Breast epithelium (tissue), 3 donors: ENCODE measurements around the gene PRKACG.

ENCODE experiments used
- CTCF ChIP-seq, 3 donors: fragments of 450-650 bp; IDR thresholded peaks; one replicate each; pipeline ENCODE4 v1.5.1; 2016 to 2017; ENCODE audit warnings: antibody characterized with exemption in 3 of 3, mild to moderate bottlenecking in 3 of 3, moderate library complexity in 3 of 3
- POLR2A ChIP-seq: fragments of 450-650 bp; IDR thresholded peaks from one replicate; pipeline ENCODE4 v1.6.1; 2016; ENCODE audit warnings: antibody characterized with exemption, mild to moderate bottlenecking, moderate library complexity
- POLR2AphosphoS5 ChIP-seq, 3 donors: sonication (generic); formaldehyde crosslinking; IDR thresholded peaks; one replicate each; pipeline ENCODE4 v1.6.1; 2017; ENCODE audit warnings: antibody characterized with exemption in 3 of 3

DNA sequence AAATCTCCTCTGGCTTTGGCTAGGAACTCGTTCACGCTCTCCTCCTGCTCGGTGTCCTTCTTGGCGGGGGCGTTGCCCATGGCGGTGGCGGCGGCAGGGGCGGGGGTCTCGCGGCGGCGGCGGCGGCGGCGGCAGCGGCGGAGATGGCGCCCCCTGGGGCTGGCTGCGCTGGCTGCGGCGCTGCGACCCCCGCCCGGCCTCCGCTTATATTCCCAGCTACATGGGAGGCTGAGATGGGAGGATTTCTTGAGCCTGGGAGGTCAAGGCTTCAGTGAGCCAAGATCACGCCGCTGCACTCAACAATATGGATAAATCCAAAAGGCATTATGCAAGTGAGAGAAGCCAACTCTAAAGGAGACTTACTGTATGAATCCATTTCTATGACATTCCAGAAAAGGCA lies at the start of gene PRKACG:
- no peak for TF ChIP-seq POLR2AphosphoS5 (IDR thresholded peaks at IDR 0.05)
- no peak for TF ChIP-seq CTCF (IDR thresholded peaks at IDR 0.05)
- TF ChIP-seq POLR2A, result no peak
